Stimulated activated CD8-positive, alpha-beta memory T cell treated with anti-CD3 and anti-CD28 coated beads, Interleukin-12 subunit alpha, Interleukin-12 subunit beta, amount 100 ng/mL, for 1 hour (primary cell): ENCODE measurements around the gene AZIN2.
"Not testable (repeated sequence)": the region's sequence is repeated elsewhere in the genome, so short reads cannot be mapped to it uniquely, and the experiment has no call there.

Experiments
- DNase-seq: peaks from one replicate; pipeline ENCODE4 v3.0.0-alpha.2; 2020; ENCODE audit warnings: low read depth

The AZIN2 gene

GRCh38 chr1:33080885-33081553 lies at the start of gene AZIN2:
TSS of gene AZIN2 (plus strand) at chr1:33081153. CDS start at chr1:33082250, 1,097 bp downstream.
- DNase-seq = peak; percentile 97

GRCh38 chr1:33031506-33031905 lies 49.4 kb upstream of the AZIN2 start:
- no peak for DNase-seq

DNA sequence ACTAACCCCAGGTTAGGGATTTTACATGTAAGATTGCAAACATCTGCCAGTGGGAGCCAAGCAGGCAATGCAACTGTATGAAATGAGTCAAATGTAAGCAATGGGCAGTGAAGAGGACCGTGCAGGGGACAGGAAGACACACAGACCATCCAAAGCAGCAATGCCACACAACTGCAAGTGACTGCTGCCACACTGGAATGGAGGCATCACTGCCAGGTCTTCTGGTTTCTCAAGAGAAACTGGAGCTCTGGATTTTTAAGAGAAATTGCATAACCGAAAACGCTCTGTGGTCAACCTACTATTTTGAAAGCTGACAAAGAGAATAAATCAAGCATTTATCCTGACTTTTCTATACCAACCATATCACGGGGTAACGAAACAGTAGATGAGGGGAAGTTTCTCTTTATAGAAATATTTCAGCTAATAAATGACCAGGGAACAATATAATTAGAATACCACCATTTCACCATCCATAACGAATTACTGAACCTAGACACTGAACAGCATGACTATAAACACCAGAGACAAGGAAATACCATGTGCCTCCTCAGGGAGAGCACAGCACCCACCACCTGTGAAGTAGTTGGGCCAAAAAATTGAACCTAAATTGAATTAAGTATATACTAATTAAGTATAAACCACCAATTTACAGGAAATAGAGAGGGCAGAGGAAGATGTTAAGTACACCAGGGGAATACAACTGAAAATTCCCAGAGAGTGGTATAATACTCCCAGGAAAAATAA lies 48.7 kb upstream of the AZIN2 start:
- DNase-seq = no peak

DNA sequence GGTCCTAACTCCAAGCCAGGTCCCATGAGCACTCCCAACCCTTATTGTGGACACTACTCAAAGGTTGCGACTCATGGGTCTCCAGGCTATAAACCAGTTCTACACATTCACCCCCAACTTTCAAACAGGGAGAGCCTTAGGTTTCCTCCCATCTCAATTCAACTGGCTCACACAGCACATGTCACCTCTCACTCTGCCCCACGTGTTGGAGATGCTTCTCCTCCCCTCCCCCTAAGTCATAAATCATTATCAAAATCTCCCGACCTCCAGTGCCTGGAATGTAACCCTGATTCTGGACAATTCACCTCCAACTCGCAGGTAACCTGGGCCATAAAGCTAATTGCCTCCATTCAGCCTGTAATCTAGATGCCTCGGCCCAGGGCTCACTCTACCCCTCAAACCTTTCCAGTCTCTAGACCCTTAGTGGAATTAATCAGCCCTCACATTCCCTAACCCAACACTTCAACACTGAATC lies 44.9 kb upstream of the AZIN2 start:
- no peak for DNase-seq

DNA sequence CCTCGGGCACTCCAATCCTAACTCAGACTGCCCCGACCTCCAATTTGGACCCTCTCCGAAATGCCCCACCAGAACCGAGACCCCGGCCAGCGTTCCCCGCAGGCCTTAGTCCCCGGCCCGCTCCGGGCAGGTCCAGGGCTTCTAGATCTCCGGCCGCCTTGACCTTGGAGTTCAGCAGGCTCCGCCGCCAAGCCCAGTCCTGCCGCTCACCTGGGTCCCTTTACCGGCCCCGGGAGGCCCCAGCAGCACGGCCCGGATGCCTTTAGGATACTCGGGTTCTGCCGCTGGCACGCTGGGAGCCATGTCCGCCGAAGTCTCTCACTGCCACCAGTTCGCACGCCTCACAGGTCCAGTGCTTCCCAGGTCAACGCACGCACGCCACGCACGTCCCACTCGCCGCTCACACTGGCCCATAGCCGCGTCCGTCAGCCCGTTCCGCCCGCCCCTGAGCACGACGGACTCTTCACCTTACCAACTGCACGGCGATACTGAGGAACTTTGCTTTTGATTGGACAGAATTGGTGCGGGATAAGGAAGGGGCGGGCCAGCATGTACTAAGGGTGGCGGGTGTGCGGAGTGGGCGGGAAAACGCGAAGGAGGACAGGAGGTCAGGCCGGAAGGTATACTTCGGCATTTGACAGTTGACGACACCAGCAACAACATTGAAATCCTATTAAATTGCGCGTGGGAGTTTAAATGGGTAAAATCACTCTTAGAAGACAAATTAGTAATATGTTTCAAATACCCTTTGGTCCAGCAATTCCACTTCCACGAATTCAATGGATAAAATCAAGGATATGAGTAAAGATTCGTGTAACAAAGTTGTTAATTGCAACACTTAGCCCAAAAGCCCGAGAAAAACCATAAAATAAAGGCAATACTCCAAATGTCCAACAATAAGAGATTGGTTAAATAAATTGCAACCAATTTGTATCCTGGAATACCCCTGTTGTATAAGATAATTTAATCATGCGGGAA lies 44.1 kb upstream of the AZIN2 start, which contains the start of gene AK2:
TSS of gene AK2 (minus strand) at position 358 of the 978 bp plus-strand sequence. CDS start at position 303, 55 bp downstream.
- DNase-seq = peak; percentile 79

- DNase-seq = no peak
Measured at GRCh38 chr1:33039840-33040239, 41.1 kb upstream of the AZIN2 start.

DNA sequence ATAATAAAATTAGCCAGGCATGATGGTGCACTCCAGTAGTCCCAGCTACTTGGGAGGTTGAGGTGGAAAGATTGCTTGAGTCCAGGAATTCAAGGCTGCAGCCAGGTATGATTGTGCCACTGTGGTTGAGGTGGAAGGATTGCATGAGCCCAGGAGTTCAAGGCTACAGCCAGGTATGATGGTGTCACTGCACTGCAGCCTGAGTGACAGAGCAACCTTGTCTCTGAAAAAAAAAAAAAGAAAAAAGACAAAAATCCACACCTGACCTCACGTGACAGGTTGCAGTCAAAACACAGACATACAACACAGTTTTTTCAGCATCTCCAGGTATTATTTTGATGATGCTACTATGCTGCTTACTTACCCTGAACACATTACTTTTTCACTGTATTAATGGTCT lies 39.9 kb upstream of the AZIN2 start:
- DNase-seq = no peak

GRCh38 chr1:33042831-33043230 lies 38.1 kb upstream of the AZIN2 start:
- DNase-seq = no peak

DNA sequence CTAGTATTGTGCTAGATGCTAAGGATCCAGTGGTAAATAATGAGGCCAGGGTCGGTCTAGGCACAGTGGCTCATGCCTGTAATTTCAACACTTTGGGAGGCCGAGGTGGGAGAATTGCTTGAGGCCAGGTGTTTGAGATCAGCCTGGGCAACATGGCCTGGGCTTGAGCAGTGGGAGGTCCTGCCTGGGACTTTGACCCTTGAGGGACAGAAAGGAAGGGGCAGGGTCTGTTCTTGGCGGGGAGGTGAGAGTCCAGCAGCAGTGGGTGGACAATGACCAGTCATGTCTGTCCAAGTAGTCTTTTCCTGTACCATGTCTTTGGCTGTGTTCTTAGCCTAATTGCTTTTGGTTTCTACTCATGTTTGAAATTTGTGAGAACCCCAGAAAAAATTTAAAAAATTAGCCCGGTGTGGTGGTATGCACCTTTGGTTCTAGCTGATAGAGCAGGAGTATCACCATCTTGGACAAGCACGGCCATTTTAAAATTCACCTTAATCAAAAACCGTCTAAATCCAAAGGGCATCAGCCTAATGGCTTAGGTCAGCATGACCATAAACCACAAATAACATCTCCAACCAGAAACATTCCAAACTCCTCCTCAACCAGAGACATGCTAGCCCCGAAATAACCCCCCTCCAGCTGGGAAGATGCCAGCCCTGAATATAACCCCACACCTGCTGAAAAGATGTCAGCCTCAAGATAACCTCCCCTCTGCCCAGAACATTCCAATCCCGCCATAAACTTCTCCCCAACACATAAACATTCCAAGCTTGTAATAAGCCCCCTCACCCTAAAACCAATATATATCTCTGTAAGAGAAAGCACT lies 37.5 kb upstream of the AZIN2 start:
- no peak for DNase-seq

- DNase-seq = no peak
Measured at GRCh38 chr1:33045246-33045645, 35.7 kb upstream of the AZIN2 start.

DNA sequence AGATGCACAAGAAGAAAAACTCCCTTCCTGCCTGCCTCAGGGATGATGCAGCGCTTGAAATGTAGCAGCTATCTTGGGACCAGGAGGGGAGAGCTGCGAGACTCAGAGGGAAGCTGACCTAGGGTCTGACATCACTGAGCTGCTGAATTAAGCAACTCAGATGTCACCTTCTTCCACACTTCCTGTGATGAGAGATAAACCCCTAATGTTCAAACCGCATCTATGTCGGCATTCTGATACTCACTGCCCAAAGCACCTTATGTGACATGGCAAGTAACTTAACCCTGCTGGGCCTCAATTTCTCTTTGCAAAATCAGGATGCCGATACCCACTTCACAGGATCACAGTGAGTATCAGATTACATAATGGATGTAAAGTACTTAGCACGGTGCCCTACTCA lies 35.1 kb upstream of the AZIN2 start:
- DNase-seq = no peak

DNA sequence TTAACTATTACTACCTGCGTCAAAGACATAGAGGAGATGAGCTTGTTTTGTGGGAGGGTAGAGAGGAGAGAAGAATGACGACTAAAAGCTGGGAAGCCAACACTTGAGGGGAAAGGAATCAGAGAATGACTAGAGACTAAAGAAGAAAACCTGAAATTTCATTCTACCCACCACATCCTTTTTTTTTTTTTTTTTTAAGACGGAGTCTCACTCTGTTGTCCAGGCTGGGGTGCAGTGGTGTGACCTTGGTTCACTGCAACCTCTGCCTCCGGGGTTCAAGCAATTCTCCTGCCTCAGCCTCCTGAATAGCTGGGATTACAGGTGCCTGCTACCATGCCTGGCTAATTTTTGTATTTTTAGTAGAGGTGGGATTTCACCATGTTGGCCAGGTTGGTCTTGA lies 34.7 kb upstream of the AZIN2 start:
- not testable (repeated sequence) for DNase-seq

DNA sequence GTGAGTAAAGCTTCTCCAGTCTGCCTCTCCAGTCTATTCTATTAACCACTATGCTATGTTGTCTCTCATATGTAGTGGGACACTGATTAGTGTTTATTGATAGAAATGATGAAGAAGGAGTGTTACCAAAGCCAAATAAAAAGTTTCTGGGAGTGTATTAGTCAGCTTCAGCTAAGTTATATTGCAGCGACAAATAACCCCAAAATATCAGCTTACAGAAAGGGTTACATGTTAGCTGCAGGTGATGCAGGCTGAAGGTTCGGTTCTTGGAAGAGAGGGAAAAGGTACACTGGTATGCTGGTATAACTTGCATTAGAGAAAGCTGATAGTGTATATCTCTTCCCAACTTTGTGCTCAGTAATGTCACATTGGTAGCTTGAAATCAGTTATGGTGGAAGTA lies 33.7 kb upstream of the AZIN2 start:
- DNase-seq = no peak

GRCh38 chr1:33047839-33048305 lies 33.1 kb upstream of the AZIN2 start:
- no peak for DNase-seq

DNA sequence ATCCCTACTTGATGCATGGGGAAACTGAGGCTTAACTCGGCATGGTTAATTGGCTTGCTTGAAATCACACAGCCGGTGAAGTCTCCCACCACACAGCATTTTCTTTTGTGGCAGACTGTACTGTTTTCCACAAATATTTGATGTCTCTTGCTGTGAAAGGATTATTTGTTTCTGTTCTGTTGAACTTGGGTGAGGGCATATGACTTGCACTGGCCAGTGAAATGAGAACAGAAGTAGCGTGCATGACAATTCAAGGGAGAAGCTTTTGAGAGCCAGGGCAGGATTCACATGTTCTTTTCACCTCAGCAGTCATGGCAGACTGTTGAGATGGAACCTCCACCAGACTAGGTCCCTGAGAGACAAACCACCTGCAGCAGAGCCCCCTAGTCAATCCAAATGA lies 32.5 kb upstream of the AZIN2 start:
- DNase-seq = no peak

- no peak for DNase-seq
Measured at GRCh38 chr1:33049371-33049770, 31.6 kb upstream of the AZIN2 start.

GRCh38 chr1:33050221-33051076 lies 30.5 kb upstream of the AZIN2 start:
- DNase-seq = no peak

DNA sequence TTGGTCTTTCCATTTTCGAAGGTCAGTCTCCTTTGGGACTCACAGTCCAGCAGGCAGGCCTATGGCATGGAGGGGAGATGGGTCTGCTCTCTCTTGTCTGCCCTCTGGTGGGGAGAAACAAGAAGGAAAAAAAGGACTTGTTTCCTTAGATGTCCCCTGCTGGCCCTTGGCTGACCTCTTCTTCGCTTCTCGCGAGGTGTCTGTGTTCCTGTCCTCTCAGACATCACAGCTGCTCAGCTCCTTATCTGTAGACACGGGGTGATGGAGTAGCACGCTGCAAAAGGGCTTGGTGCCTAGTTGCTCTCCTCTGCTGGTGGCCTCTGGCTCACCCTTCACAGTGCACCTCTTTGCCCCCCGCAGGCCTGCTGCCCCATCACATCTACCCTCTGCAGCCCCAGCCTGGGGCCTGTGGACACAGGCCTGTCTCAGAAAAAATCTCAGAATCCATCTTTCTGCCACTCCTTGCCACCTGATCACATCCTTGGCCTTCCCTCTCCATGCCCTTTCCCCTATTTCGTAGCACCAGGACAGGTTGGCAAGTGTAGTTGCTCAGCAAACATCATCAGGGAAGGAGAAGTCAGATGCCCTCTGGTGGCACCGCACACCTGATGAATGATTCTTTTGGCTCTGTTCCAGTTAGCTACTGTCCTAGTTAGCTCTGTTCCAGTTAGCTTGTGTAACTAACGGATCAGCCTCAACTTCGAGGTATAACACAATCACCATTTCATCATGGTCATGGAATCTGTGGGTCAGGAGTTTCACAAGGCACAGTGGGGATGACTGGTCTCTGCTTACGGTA lies 25.5 kb upstream of the AZIN2 start:
- DNase-seq = no peak

GRCh38 chr1:33056426-33056825 lies 24.5 kb upstream of the AZIN2 start:
- DNase-seq = no peak
